Measurements from ENCODE around the gene LRRIQ3. TPM values are rescaled to one million over a fixed set of nuclear protein-coding genes. Genes with fewer than 3 reads are reported as not detected.

LRRIQ3 gene
- total RNA-seq, 2 experiments from 2014 or later, result 0.08 to 0.25 TPM

GRCh38 chr1:74197255-74197654 is 721 bp downstream of the LRRIQ3 start:
- peaks cover 38% of the 10 kb centered on the region for H3K4me1 Mint-ChIP-seq (ENCODE audit: low read depth)
- CTCF ChIA-PET, result no interaction called here
- no peak for ATAC-seq (ENCODE audit: poor library complexity)
- peak in 1 of 14 experiments; percentile 0 for DNase-seq
- H3K36me3 ChIP-seq (ENCODE audit: insufficient read depth, low read length), result peaks cover 6% of the 10 kb centered on the region
- peak overlapping the region; percentile 48 to 85 for H3K27ac ChIP-seq (ENCODE audit: low read depth in 1 of 2, low read length in 2 of 2)
- TF ChIP-seq, protein P1, sequence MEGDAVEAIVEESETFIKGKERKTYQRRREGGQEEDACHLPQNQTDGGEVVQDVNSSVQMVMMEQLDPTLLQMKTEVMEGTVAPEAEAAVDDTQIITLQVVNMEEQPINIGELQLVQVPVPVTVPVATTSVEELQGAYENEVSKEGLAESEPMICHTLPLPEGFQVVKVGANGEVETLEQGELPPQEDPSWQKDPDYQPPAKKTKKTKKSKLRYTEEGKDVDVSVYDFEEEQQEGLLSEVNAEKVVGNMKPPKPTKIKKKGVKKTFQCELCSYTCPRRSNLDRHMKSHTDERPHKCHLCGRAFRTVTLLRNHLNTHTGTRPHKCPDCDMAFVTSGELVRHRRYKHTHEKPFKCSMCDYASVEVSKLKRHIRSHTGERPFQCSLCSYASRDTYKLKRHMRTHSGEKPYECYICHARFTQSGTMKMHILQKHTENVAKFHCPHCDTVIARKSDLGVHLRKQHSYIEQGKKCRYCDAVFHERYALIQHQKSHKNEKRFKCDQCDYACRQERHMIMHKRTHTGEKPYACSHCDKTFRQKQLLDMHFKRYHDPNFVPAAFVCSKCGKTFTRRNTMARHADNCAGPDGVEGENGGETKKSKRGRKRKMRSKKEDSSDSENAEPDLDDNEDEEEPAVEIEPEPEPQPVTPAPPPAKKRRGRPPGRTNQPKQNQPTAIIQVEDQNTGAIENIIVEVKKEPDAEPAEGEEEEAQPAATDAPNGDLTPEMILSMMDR (IDR thresholded peaks at IDR 0.05), result no peak
- no peaks in the 10 kb centered on the region for H3K9me3 ChIP-seq (ENCODE audit: control insufficient read depth in 1 of 2, insufficient read depth in 1 of 2, low read length in 2 of 2)
- no peaks in the 10 kb centered on the region for H3K27me3 ChIP-seq (ENCODE audit: control insufficient read depth in 1 of 2, insufficient read depth in 2 of 2, low read length in 2 of 2)
- H3K36me3 Mint-ChIP-seq (ENCODE audit: low read depth), result peaks cover 28% of the 10 kb centered on the region
- H3K9me3 Mint-ChIP-seq, result no peaks in the 10 kb centered on the region
- H3K4me3 ChIP-seq (ENCODE audit: low read length), result peak overlapping the region; percentile 76
- H3K27ac Mint-ChIP-seq, result peak overlapping the region; percentile 86
- peaks cover 6% of the 10 kb centered on the region for H3K4me1 ChIP-seq (ENCODE audit: insufficient read depth, low read length)
- intact Hi-C loops (cut with DNase I, micrococcal nuclease), result loop anchor here (5.0 to 10.0 kb wide), 3 partner anchors 538 to 1878 kb away; partner anchors contain the start of genes CRYZ (in 1 of the 2), ST6GALNAC3 (in 1 of the 2) and TYW3 (in 1 of the 2)
- POLR2A ChIA-PET, result interaction anchor here (1.4 to 1.6 kb wide), 2 partner anchors 12 to 536 kb away, joined by 5 to 10 read pairs; partner anchors contain the start of genes CRYZ and TYW3
- peak overlapping the region; percentile 93 for H3K4me3 Mint-ChIP-seq
- H3K27me3 Mint-ChIP-seq, result no peaks in the 10 kb centered on the region

- Mint-ChIP-seq H3K4me3 (no peak overlapping the region), H3K4me1 (ENCODE audit: low read depth) (peaks cover 38% of the 10 kb centered on the region), H3K27me3 (no peaks in the 10 kb centered on the region), H3K9me3 (no peaks in the 10 kb centered on the region), H3K27ac (no peak overlapping the region), H3K36me3 (ENCODE audit: low read depth) (peaks cover 13% of the 10 kb centered on the region)
- CTCF ChIA-PET, result no interaction called here
- H3K27me3 ChIP-seq (ENCODE audit: control insufficient read depth in 1 of 2, insufficient read depth in 2 of 2, low read length in 2 of 2), result no peaks in the 10 kb centered on the region
- POLR2A ChIA-PET, result no interaction called here
- TF ChIP-seq, protein P1 (IDR thresholded peaks at IDR 0.05), result no peak
- H3K27ac ChIP-seq (ENCODE audit: low read depth in 1 of 2, low read length in 2 of 2), result no peak overlapping the region
- no peaks in the 10 kb centered on the region for H3K36me3 ChIP-seq (ENCODE audit: insufficient read depth, low read length)
- ATAC-seq (ENCODE audit: poor library complexity), result no peak
- no peak for DNase-seq
- H3K9me3 ChIP-seq (ENCODE audit: control insufficient read depth in 1 of 2, insufficient read depth in 1 of 2, low read length in 2 of 2), result no peaks in the 10 kb centered on the region
- intact Hi-C loops (cut with DNase I, micrococcal nuclease), result loop anchor here (5.0 to 10.0 kb wide), 3 partner anchors 539 to 1879 kb away; partner anchors contain the start of genes CRYZ (in 1 of the 2), ST6GALNAC3 (in 1 of the 2) and TYW3 (in 1 of the 2)
- peaks cover 6% of the 10 kb centered on the region for H3K4me1 ChIP-seq (ENCODE audit: insufficient read depth, low read length)
- H3K4me3 ChIP-seq (ENCODE audit: low read length), result no peak overlapping the region
Measured at GRCh38 chr1:74195339-74195738, 2.6 kb downstream of the LRRIQ3 start.

DNA sequence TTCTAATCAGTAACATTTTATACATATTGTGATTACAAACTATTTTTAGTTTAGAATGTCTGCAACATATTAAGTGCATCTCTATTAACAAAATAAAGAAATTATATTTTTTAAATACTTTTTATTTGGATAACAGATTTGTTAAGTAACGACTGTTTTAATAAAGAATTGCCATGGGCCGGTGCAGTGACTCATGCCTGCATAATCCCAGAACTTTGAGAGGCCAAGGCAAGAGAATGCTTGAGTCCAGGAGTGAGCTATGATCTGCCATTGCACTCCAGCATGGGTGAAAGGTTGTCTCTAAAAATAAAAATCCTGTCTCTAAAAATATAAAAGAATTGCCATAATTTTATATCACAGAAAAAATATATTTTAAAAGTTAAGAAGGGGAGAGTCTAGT is 4.1 kb downstream of the LRRIQ3 start:
- Mint-ChIP-seq H3K4me1 (ENCODE audit: low read depth) (peaks cover 30% of the 10 kb centered on the region), H3K4me3 (no peak overlapping the region), H3K27me3 (no peaks in the 10 kb centered on the region), H3K27ac (no peak overlapping the region), H3K36me3 (ENCODE audit: low read depth) (peaks cover 13% of the 10 kb centered on the region), H3K9me3 (no peaks in the 10 kb centered on the region)
- POLR2A ChIA-PET, result no interaction called here
- H3K4me1 ChIP-seq (ENCODE audit: insufficient read depth, low read length), result peaks cover 6% of the 10 kb centered on the region
- H3K4me3 ChIP-seq (ENCODE audit: low read length), result no peak overlapping the region
- CTCF ChIA-PET, result no interaction called here
- H3K27me3 ChIP-seq (ENCODE audit: control insufficient read depth in 1 of 2, insufficient read depth in 2 of 2, low read length in 2 of 2), result no peaks in the 10 kb centered on the region
- H3K27ac ChIP-seq (ENCODE audit: low read depth in 1 of 2, low read length in 2 of 2), result no peak overlapping the region
- H3K9me3 ChIP-seq (ENCODE audit: control insufficient read depth in 1 of 2, insufficient read depth in 1 of 2, low read length in 2 of 2), result no peaks in the 10 kb centered on the region
- ATAC-seq (ENCODE audit: poor library complexity) (no peak), DNase-seq (no peak)
- H3K36me3 ChIP-seq (ENCODE audit: insufficient read depth, low read length), result no peaks in the 10 kb centered on the region
- TF ChIP-seq, protein P1 (IDR thresholded peaks at IDR 0.05), result no peak
- intact Hi-C loops (cut with DNase I, micrococcal nuclease), result loop anchor here (10.0 kb wide), 2 partner anchors 541 to 1881 kb away; partner anchors contain the start of genes CRYZ (in 1 of the 2), ST6GALNAC3 (in 1 of the 2) and TYW3 (in 1 of the 2)

Data from CD4-positive, alpha-beta T cell (primary cell).